ENCODE measurements around the gene CELA3B. TPM values are rescaled to one million over a fixed set of nuclear protein-coding genes. Genes with fewer than 3 reads are reported as not detected.
"Not testable (repeated sequence)": the region's sequence is repeated elsewhere in the genome, so short reads cannot be mapped to it uniquely, and the experiment has no call there.

The CELA3B gene
- total RNA-seq, 2 donors from 2014 or later = 2.5 TPM; not detected in 1

GRCh38 chr1:21999645-22000044 lies 22.8 kb downstream of the CELA3B start:
- DNase-seq (ENCODE audit: low spot score); intact Hi-C loops (cut with DNase I): not testable (repeated sequence)

- no peak for DNase-seq (ENCODE audit: low spot score)
- intact Hi-C loops (cut with DNase I) = no loop called here
Measured at GRCh38 chr1:22001409-22001808, 24.6 kb downstream of the CELA3B start, which contains the start of gene CELA3A. Gene CELA3A, plus strand, starts transcription at chr1:22001657. Its CDS starts 18 bp downstream, at chr1:22001675.

GRCh38 chr1:22002461-22002860 lies 25.6 kb downstream of the CELA3B start:
- intact Hi-C loops (cut with DNase I); DNase-seq (ENCODE audit: low spot score): not testable (repeated sequence)

GRCh38 chr1:22002875-22003274 lies 26.1 kb downstream of the CELA3B start:
- intact Hi-C loops (cut with DNase I); DNase-seq (ENCODE audit: low spot score): not testable (repeated sequence)

GRCh38 chr1:22003959-22004358 lies 27.1 kb downstream of the CELA3B start:
- DNase-seq (ENCODE audit: low spot score); intact Hi-C loops (cut with DNase I): not testable (repeated sequence)

GRCh38 chr1:22005261-22006149 lies 28.7 kb downstream of the CELA3B start:
- intact Hi-C loops (cut with DNase I) = not testable (repeated sequence)

GRCh38 chr1:22006736-22007135 lies 29.9 kb downstream of the CELA3B start:
- peak; percentile 40 for DNase-seq (ENCODE audit: low spot score)
- intact Hi-C loops (cut with DNase I) = not testable (repeated sequence)

More at GRCh38 chr1:22005261-22006149, 28.7 kb downstream of the CELA3B start:
- DNase-seq (ENCODE audit: low spot score) = peak; percentile 25

- peak; percentile 62 for DNase-seq (ENCODE audit: low spot score)
- intact Hi-C loops (cut with DNase I) = not testable (repeated sequence)
Measured at GRCh38 chr1:22007262-22007661, 30.4 kb downstream of the CELA3B start.

GRCh38 chr1:22009566-22009965 lies 32.7 kb downstream of the CELA3B start:
- intact Hi-C loops (cut with DNase I); DNase-seq (ENCODE audit: low spot score): not testable (repeated sequence)

GRCh38 chr1:22012752-22013151 lies 35.9 kb downstream of the CELA3B start:
- intact Hi-C loops (cut with DNase I); DNase-seq (ENCODE audit: low spot score): not testable (repeated sequence)

GRCh38 chr1:22014575-22015206 lies 37.9 kb downstream of the CELA3B start:
- intact Hi-C loops (cut with DNase I); DNase-seq (ENCODE audit: low spot score): not testable (repeated sequence)

- intact Hi-C loops (cut with DNase I) = no loop called here
- DNase-seq (ENCODE audit: low spot score) = no peak
Measured at GRCh38 chr1:22018583-22019559, 42.0 kb downstream of the CELA3B start.

- intact Hi-C loops (cut with DNase I) = no loop called here
- DNase-seq (ENCODE audit: low spot score) = no peak
Measured at GRCh38 chr1:22021061-22021460, 44.2 kb downstream of the CELA3B start.

- peak; percentile 84 for DNase-seq (ENCODE audit: low spot score)
- intact Hi-C loops (cut with DNase I) = no loop called here
Measured at GRCh38 chr1:22024485-22025367, 47.9 kb downstream of the CELA3B start.

- intact Hi-C loops (cut with DNase I) = no loop called here
- DNase-seq (ENCODE audit: low spot score) = peak; percentile 96
Measured at GRCh38 chr1:22025368-22026155, 48.7 kb downstream of the CELA3B start.

- DNase-seq (ENCODE audit: low spot score) = no peak
- intact Hi-C loops (cut with DNase I) = no loop called here
Measured at GRCh38 chr1:22026924-22027289, 50.1 kb downstream of the CELA3B start.

- DNase-seq (ENCODE audit: low spot score) = no peak
- intact Hi-C loops (cut with DNase I) = no loop called here
Measured at GRCh38 chr1:22030057-22030456, 53.2 kb downstream of the CELA3B start.
